ENCODE results near the gene PAFAH2. TPM values are rescaled to one million over a fixed set of nuclear protein-coding genes. Genes with fewer than 3 reads are reported as not detected.

The PAFAH2 gene
- polyA plus RNA-seq, 1 experiment = 11.8 TPM

DNA sequence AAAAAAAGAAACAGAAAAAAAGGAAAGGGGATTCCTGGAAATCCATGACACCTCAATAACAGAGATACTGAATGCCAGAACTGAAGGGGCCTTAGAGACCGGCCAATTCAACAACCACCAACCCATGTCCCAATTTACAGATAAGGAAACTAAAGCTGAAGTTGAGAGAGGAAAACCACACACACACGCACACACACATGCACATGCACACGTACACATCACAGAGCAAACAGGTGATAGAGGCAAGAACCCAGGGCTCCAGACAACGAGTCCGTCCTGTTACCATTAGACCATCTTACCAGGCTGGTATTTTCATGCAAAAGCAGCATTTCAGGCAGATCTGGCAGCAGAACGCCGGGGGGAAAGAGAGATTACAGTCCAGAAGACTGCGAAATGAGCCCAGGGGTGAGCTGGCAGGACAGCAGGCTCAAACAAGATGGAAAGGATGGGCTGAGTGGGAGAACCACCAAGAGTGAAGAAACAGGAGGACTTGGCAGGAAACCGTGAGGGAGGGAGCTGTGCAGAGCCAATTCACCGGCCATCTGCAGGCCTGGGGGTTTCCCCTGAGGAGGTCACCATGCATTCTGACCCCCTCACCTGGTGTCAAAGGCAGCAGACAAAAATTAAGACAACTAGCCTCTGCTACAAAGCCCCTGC lies 43.5 kb downstream of the PAFAH2 start:
- ChIA-PET CTCF (interaction anchor here (0.7 to 1.1 kb wide), 2 partner anchors 14 to 60 kb away, joined by 3 read pairs; no protein-coding TSS in a partner anchor), POLR2A (no interaction called here)
- Histone ChIP-seq H3K27ac (ENCODE audit: low read depth, low read length) (no peak overlapping the region), H3K9me3 (ENCODE audit: control insufficient read depth, insufficient read depth, low read length) (peaks cover 9% of the 10 kb centered on the region), H3K27me3 (ENCODE audit: control insufficient read depth, insufficient read depth, low read length) (no peaks in the 10 kb centered on the region), H3K4me3 (ENCODE audit: low read depth, low read length) (no peak overlapping the region)
- TF ChIP-seq CTCF (IDR thresholded peaks at IDR 0.05; ENCODE audit: low read depth, low read length) = no peak
- no peak for DNase-seq (ENCODE audit: low read depth, low spot score)

DNA sequence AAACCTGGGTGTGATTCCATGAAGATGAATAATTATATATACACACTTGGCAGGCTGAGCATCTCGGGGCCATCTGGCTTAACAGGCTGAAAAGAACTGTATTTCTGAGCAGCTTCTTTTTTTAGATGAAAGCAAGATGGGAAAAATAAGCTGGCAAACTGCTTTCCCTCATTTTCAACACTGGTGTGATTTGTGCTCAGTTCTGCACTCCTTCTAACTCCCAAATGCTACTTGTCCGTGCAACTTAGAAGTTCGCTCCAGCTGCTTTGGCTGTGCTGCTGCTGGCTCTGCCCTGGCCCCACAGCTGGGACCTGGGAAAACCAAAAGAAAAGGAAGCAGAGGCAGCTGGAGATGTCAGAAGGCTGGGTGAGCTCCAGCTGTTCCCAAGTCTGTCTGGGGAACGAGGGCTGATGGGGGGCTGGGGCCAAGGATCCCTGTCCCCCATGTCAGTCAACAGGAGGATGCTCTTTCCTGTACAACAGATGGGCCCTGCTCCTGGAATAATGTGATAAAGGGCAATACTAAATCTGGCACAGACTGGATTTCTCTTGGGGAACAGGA lies 44.9 kb downstream of the PAFAH2 start:
- Histone ChIP-seq H3K9me3 (ENCODE audit: control insufficient read depth, insufficient read depth, low read length) (peaks cover 4% of the 10 kb centered on the region), H3K27ac (ENCODE audit: low read depth, low read length) (peak overlapping the region; percentile 11), H3K4me3 (ENCODE audit: low read depth, low read length) (no peak overlapping the region), H3K27me3 (ENCODE audit: control insufficient read depth, insufficient read depth, low read length) (no peaks in the 10 kb centered on the region)
- POLR2A ChIA-PET = interaction anchor here (1.0 kb wide), 1 partner anchor 30 kb away, joined by 3 read pairs; no protein-coding TSS in a partner anchor
- DNase-seq (ENCODE audit: low read depth, low spot score) = peak; percentile 34
- no peak for TF ChIP-seq CTCF (IDR thresholded peaks at IDR 0.05; ENCODE audit: low read depth, low read length)
- CTCF ChIA-PET = interaction anchor here (0.9 to 1.1 kb wide), 2 partner anchors 45 to 58 kb away, joined by 3 read pairs; partner anchors contain the start of gene PAFAH2

GRCh38 chr1:25948641-25949040 lies 49.2 kb downstream of the PAFAH2 start:
- Histone ChIP-seq H3K27ac (ENCODE audit: low read depth, low read length) (no peak overlapping the region), H3K27me3 (ENCODE audit: control insufficient read depth, insufficient read depth, low read length) (no peaks in the 10 kb centered on the region), H3K4me3 (ENCODE audit: low read depth, low read length) (no peak overlapping the region), H3K9me3 (ENCODE audit: control insufficient read depth, insufficient read depth, low read length) (peaks cover 9% of the 10 kb centered on the region)
- no peak for DNase-seq (ENCODE audit: low read depth, low spot score)
- POLR2A ChIA-PET = no interaction called here
- CTCF ChIA-PET = no interaction called here
- no peak for TF ChIP-seq CTCF (IDR thresholded peaks at IDR 0.05; ENCODE audit: low read depth, low read length)

- POLR2A ChIA-PET = no interaction called here
- CTCF ChIA-PET = no interaction called here
These were observed 50.8 kb downstream of the PAFAH2 start for GRCh38 chr1:25947027-25947426.

More at GRCh38 chr1:25947027-25947426, 50.8 kb downstream of the PAFAH2 start:
- H3K27ac ChIP-seq (ENCODE audit: low read depth, low read length) = no peak overlapping the region
- H3K4me3 ChIP-seq (ENCODE audit: low read depth, low read length) = no peak overlapping the region
- DNase-seq (ENCODE audit: low read depth, low spot score) = no peak
- H3K9me3 ChIP-seq (ENCODE audit: control insufficient read depth, insufficient read depth, low read length) = peaks cover 13% of the 10 kb centered on the region
- TF ChIP-seq CTCF (IDR thresholded peaks at IDR 0.05; ENCODE audit: low read depth, low read length) = no peak
- H3K27me3 ChIP-seq (ENCODE audit: control insufficient read depth, insufficient read depth, low read length) = peaks cover 3% of the 10 kb centered on the region
